K562 (cell line): ENCODE results near the gene POLR3H. TPM values are rescaled to one million over a fixed set of nuclear protein-coding genes. Genes with fewer than 3 reads are reported as not detected.

ENCODE experiments used
- ADNP ChIP-seq: fragments of 200-800 bp; sonication (Bioruptor generic); IDR thresholded peaks from 2 replicates; pipeline ENCODE4 v1.6.1; 2016; ENCODE audit warnings: missing genetic modification characterization, missing compliant biosample characterization
- ATF4 ChIP-seq: fragments of 450-650 bp; formaldehyde crosslinking; IDR thresholded peaks from 2 replicates; pipeline ENCODE4 v1.4.0; 2022; ENCODE audit warnings: mild to moderate bottlenecking, moderate library complexity
- CEBPG ChIP-seq, 3 experiments: fragments of 200-800 bp in 1 of 3; sonication (Bioruptor generic) in 1 of 3; sonication (generic) in 1 of 3; formaldehyde crosslinking in 1 of 3; IDR thresholded peaks in 2 of 3; conservative IDR thresholded peaks in 1 of 3; 2 replicates each; pipeline versions ENCODE4 v1.6.1 to v1.8.0; 2016 to 2022; ENCODE audit warnings: missing compliant biosample characterization in 2 of 3, missing genetic modification characterization in 2 of 3, mild to moderate bottlenecking in 1 of 3, missing genetic modification reagents in 1 of 3
- E2F1 ChIP-seq: sonication (generic); formaldehyde crosslinking; IDR thresholded peaks from 2 replicates; pipeline ENCODE4 v1.8.1; 2023; ENCODE audit warnings: mild to moderate bottlenecking, missing genetic modification reagents, moderate library complexity
- E2F6 ChIP-seq, 2 experiments: IDR thresholded peaks; 2 replicates each; pipeline ENCODE4 v1.6.1; 2011; ENCODE audit warnings: borderline replicate concordance in 1 of 2, control low read depth in 1 of 2, low read depth in 1 of 2, low read length in 1 of 2, mild to moderate bottlenecking in 1 of 2, mixed read lengths in 1 of 2, moderate library complexity in 1 of 2; ENCODE audit not compliant: insufficient read depth in 1 of 2, insufficient read length in 1 of 2, poor library complexity in 1 of 2, severe bottlenecking in 1 of 2; ENCODE audit errors: extremely low read depth in 1 of 2
- ELF4 ChIP-seq: fragments of 450-650 bp; formaldehyde crosslinking; IDR thresholded peaks from 2 replicates; pipeline ENCODE4 v1.4.0; 2022; ENCODE audit warnings: missing genetic modification characterization
- HDAC1 ChIP-seq, 2 experiments: fragments of 450-650 bp; IDR thresholded peaks; 2 replicates each; pipeline ENCODE4 v1.6.1; 2016 to 2017; ENCODE audit warnings: inconsistent platforms in 1 of 2, mild to moderate bottlenecking in 1 of 2, moderate library complexity in 1 of 2
- LARP7 ChIP-seq: fragments of 450-650 bp; IDR thresholded peaks from 2 replicates; pipeline ENCODE4 v1.6.1; 2016
- MAZ ChIP-seq, 2 experiments: fragments of 450-650 bp in 1 of 2; sonication (generic) in 1 of 2; formaldehyde crosslinking; IDR thresholded peaks in 1 of 2; conservative IDR thresholded peaks in 1 of 2; 2 replicates each; pipeline versions ENCODE4 v1.4.0 to v1.5.0; 2020; ENCODE audit warnings: mild to moderate bottlenecking in 1 of 2, missing genetic modification reagents in 1 of 2
- MTA3 ChIP-seq: fragments of 450-650 bp; formaldehyde crosslinking; IDR thresholded peaks from 2 replicates; pipeline ENCODE4 v1.6.1; 2017; ENCODE audit warnings: mild to moderate bottlenecking, borderline replicate concordance
- NR2C2 ChIP-seq, 2 experiments: fragments of 200-800 bp in 1 of 2; sonication (Bioruptor generic) in 1 of 2; sonication (generic) in 1 of 2; formaldehyde crosslinking in 1 of 2; IDR thresholded peaks; 2 replicates each; pipeline versions ENCODE4 v1.6.1 to v1.8.0; 2016 to 2022; ENCODE audit warnings: mild to moderate bottlenecking in 1 of 2, missing compliant biosample characterization in 1 of 2, missing genetic modification characterization in 1 of 2, missing genetic modification reagents in 1 of 2
- POLR2A ChIP-seq: fragments of 450-650 bp; conservative IDR thresholded peaks from 2 replicates; pipeline ENCODE4 v1.6.1; 2016
- SAFB ChIP-seq: fragments of 200-400 bp; formaldehyde crosslinking; IDR thresholded peaks from 2 replicates; pipeline ENCODE4 v1.6.1; 2017; ENCODE audit warnings: low read depth, low read length, borderline replicate concordance
- STAG1 ChIP-seq: sonication (generic); formaldehyde crosslinking; IDR thresholded peaks from 2 replicates; pipeline ENCODE4 v1.5.0; 2020; ENCODE audit warnings: missing genetic modification reagents, borderline replicate concordance
- TRIM24 ChIP-seq, 2 experiments: fragments of 450-650 bp; IDR thresholded peaks; 2 replicates each; pipeline ENCODE4 v1.6.1; 2016
- VEZF1 ChIP-seq: fragments of 200-800 bp; sonication (Bioruptor generic); IDR thresholded peaks from 2 replicates; pipeline ENCODE4 v1.6.1; 2017; ENCODE audit warnings: missing genetic modification characterization, missing compliant biosample characterization
- YY1 ChIP-seq, 3 experiments: IDR thresholded peaks; 2 replicates each; pipeline ENCODE4 v1.6.1; 2011; ENCODE audit warnings: low read length in 2 of 3, mild to moderate bottlenecking in 2 of 3, moderate library complexity in 2 of 3, borderline replicate concordance in 1 of 3, control low read depth in 1 of 3, low read depth in 1 of 3; ENCODE audit not compliant: insufficient read depth in 3 of 3, insufficient replicate concordance in 2 of 3, control insufficient read depth in 1 of 3, insufficient read length in 1 of 3; ENCODE audit errors: extremely low read depth in 1 of 3
- ZBTB8A ChIP-seq: fragments of 450-650 bp; IDR thresholded peaks from 2 replicates; pipeline ENCODE4 v1.6.1; 2018; ENCODE audit warnings: mild to moderate bottlenecking, moderate library complexity; ENCODE audit not compliant: partially characterized antibody
- polyA plus RNA-seq, 8 experiments: library from polyadenylated mRNA; depleted of rRNA in 4 of 8; stranded (reverse) in 5 of 8; unstranded in 3 of 8; fragments of >200 nt; fragmentation: Nextera tagmentation in 2 of 8; fragmentation: Illumina TruSeq in 1 of 8; extraction: Ambion mirVana in 2 of 8; extraction: Trizol in 1 of 8; gene quantifications; 2 replicates each; pipeline versions ENCODE4 v1.2.1 to v1.2.3, GENCODE V29; 2011 to 2014; ENCODE audit warnings: inconsistent platforms in 1 of 8, missing spikeins in 1 of 8
- total RNA-seq, 7 experiments: library from RNA; depleted of rRNA in 6 of 7; stranded (reverse); fragments of >200 nt in 6 of 7; fragmentation: Illumina TruSeq in 2 of 7; extraction: Trizol in 2 of 7; gene quantifications; 2 replicates each; pipeline versions ENCODE4 v1.2.1 to v1.2.3, GENCODE V29; 2011 to 2021; ENCODE audit warnings: low replicate concordance in 1 of 7

The POLR3H gene
- total and polyA plus RNA-seq, 9 of the 15 experiments (the other 6 are each of a cell fraction or from before 2014, with no cell fraction given) = 5.3 to 48.4 (median 22.2) TPM

DNA sequence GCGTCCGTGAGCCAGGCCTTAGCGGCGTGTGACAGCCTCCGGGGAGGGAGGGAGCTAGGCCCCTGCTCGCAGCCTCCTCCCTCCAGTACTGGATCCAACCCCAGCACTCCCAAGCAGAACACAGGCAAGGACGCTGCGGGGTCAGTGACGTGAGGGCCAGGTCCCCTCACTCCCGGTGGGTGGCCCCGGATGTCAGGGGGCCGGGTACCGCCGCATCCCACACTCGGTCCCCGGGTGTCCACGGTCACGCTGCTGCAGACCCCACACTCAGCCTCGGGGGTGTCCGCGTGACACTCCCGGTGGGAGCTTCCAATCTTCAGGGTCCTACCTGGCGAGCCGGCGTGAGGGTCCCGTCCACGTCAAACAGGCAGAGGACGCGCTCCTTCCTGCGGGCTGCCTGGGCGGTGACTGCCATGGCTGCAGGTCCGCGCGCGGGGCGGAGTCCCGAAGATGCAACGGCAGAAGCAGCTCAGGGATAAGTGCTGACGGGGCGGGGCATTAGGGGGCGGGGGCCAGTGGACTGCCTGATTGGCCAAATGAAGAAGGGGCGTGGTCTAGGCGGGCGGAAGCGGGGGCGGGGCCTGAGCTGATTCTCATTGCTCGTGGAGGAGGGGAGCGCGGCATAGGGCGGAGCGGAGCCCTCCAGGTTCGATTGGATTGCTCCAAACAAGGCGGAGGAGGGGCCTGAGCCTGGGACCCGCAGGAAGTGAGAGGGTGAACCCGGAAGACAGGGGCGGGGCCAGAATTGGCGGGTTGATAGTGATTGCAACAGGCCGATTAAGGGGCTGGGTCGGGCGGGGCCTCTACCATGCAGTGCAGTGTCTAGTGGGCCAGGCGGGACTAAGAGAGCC is 45.3 kb upstream of the POLR3H start, which contains the start of gene PMM1 (continued):
- TF ChIP-seq VEZF1 (CRISPR knock-in tag) (peak; percentile 82; the same call in 1 of the 2 replicates), E2F1 (peak; percentile 58; the same call in 1 of the 2 replicates), NR2C2 (CRISPR knock-in tag; IDR thresholded peaks at IDR 0.05) (no peak), NR2C2 (tag; IDR thresholded peaks at IDR 0.05) (peak; percentile 65), SAFB (peak; percentile 65; the same call in 1 of the 2 replicates), ADNP (tag) (no peak), ZBTB8A (no peak), CEBPG (CRISPR knock-in tag; IDR thresholded peaks at IDR 0.05) (peak; percentile 84), CEBPG (tag; conservative IDR thresholded peaks at IDR 0.05 in 1 of 2, IDR thresholded peaks at IDR 0.05 in 1 of 2) (peak; percentile 65 to 66), LARP7 (no peak), MTA3 (peak; percentile 26; the same call in 1 of the 2 replicates), ELF4 (CRISPR knock-in tag) (no peak), E2F6 (IDR thresholded peaks at IDR 0.05; ENCODE audit: borderline replicate concordance in 1 of 2, extremely low read depth in 1 of 2, insufficient read depth in 1 of 2, insufficient read length in 1 of 2, low read depth in 1 of 2, low read length in 1 of 2, poor library complexity in 1 of 2, severe bottlenecking in 1 of 2) (peak; percentile 57 to 72), STAG1 (0 out of 2 replicates have a peak, but pooled peaks have one; percentile 18), TRIM24 (IDR thresholded peaks at IDR 0.05) (no peak), MAZ (CRISPR knock-in tag; conservative IDR thresholded peaks at IDR 0.05 in 1 of 2, IDR thresholded peaks at IDR 0.05 in 1 of 2) (0 out of 4 replicates have a peak, but pooled peaks have one; percentile 24 to 35), YY1 (IDR thresholded peaks at IDR 0.05; ENCODE audit: borderline replicate concordance in 1 of 3, control insufficient read depth in 1 of 3, extremely low read depth in 1 of 3, insufficient read depth in 3 of 3, insufficient read length in 1 of 3, insufficient replicate concordance in 2 of 3, low read depth in 1 of 3, low read length in 2 of 3) (peak in 2 of 3 experiments; percentile 50 to 87), POLR2A (peak; percentile 71), HDAC1 (IDR thresholded peaks at IDR 0.05) (peak in 1 of 2 experiments; percentile 78; a peak in 2 of 4 replicates), ATF4 (0 out of 2 replicates have a peak, but pooled peaks have one; percentile 40)
